HepG2 (cell line): ENCODE measurements around the gene TLCD3B. TPM values are rescaled to one million over a fixed set of nuclear protein-coding genes. Genes with fewer than 3 reads are reported as not detected.
A peak's percentile ranks its signal among the peaks of the same experiment; 100 is the strongest.

ENCODE experiments used
- ATF3 ChIP-seq: sonication (generic); formaldehyde crosslinking; IDR thresholded peaks from 2 replicates; pipeline ENCODE4 v1.4.0; 2020; ENCODE audit warnings: missing genetic modification reagents
- HNRNPH1 ChIP-seq: fragments of 200-400 bp; formaldehyde crosslinking; optimal IDR thresholded peaks from 2 replicates; pipeline ENCODE3; 2017; ENCODE audit warnings: mild to moderate bottlenecking, low read depth, low read length
- IKZF4 ChIP-seq: sonication (generic); formaldehyde crosslinking; IDR thresholded peaks from 2 replicates; pipeline ENCODE4 v1.5.1; 2020; ENCODE audit warnings: borderline replicate concordance, mild to moderate bottlenecking, low read depth, missing genetic modification reagents; ENCODE audit errors: not compliant biosample characterization
- MEIS2 ChIP-seq: sonication (generic); formaldehyde crosslinking; IDR thresholded peaks from 2 replicates; pipeline ENCODE4 v1.9.0; 2021; ENCODE audit warnings: mild to moderate bottlenecking, missing genetic modification reagents
- NR2F1 ChIP-seq, 2 experiments: fragments of 450-650 bp in 1 of 2; formaldehyde crosslinking in 1 of 2; IDR thresholded peaks; 2 replicates each; pipeline versions ENCODE4 v1.5.0 to v1.6.1; 2016 to 2020; ENCODE audit warnings: mild to moderate bottlenecking in 1 of 2, missing compliant biosample characterization in 1 of 2, missing genetic modification reagents in 1 of 2, moderate library complexity in 1 of 2
- PATZ1 ChIP-seq: sonication (generic); formaldehyde crosslinking; IDR thresholded peaks from 2 replicates; pipeline ENCODE4 v1.4.0; 2020; ENCODE audit warnings: missing genetic modification reagents
- PITX1 ChIP-seq: sonication (generic); formaldehyde crosslinking; IDR thresholded peaks from 2 replicates; pipeline ENCODE4 v1.5.1; 2020; ENCODE audit warnings: mild to moderate bottlenecking, missing genetic modification reagents
- RNF219 ChIP-seq: sonication (generic); formaldehyde crosslinking; IDR thresholded peaks from 2 replicates; pipeline ENCODE4 v1.5.0; 2020; ENCODE audit warnings: mild to moderate bottlenecking, missing genetic modification reagents
- TEF ChIP-seq: sonication (generic); formaldehyde crosslinking; IDR thresholded peaks from 2 replicates; pipeline ENCODE4 v1.5.0; 2020; ENCODE audit warnings: missing genetic modification reagents
- TFE3 ChIP-seq: IDR thresholded peaks from 2 replicates; pipeline ENCODE4 v1.6.1; 2016
- U2AF2 ChIP-seq: fragments of 200-400 bp; formaldehyde crosslinking; IDR thresholded peaks from 2 replicates; pipeline ENCODE4 v1.6.1; 2017; ENCODE audit warnings: low read depth, mild to moderate bottlenecking, low read length
- UBTF ChIP-seq: sonication (generic); formaldehyde crosslinking; IDR thresholded peaks from 2 replicates; pipeline ENCODE4 v1.4.0; 2020; ENCODE audit warnings: mild to moderate bottlenecking, missing genetic modification reagents
- ZFAT ChIP-seq: sonication (generic); formaldehyde crosslinking; conservative IDR thresholded peaks from 2 replicates; pipeline ENCODE4 v1.8.1; 2023; ENCODE audit warnings: missing genetic modification reagents, inconsistent platforms
- ZFX ChIP-seq: sonication (generic); formaldehyde crosslinking; IDR thresholded peaks from 2 replicates; pipeline ENCODE4 v1.4.0; 2020; ENCODE audit warnings: mild to moderate bottlenecking, low read depth, missing genetic modification reagents, moderate library complexity
- ZNF235 ChIP-seq: sonication (generic); formaldehyde crosslinking; IDR thresholded peaks from 2 replicates; pipeline ENCODE4 v1.8.1; 2023; ENCODE audit warnings: mild to moderate bottlenecking, missing genetic modification reagents, borderline replicate concordance
- ZNF484 ChIP-seq: sonication (generic); formaldehyde crosslinking; IDR thresholded peaks from 2 replicates; pipeline ENCODE4 v1.5.1; 2020; ENCODE audit warnings: mild to moderate bottlenecking, low read depth, missing genetic modification reagents, borderline replicate concordance
- ZNF709 ChIP-seq: sonication (generic); formaldehyde crosslinking; IDR thresholded peaks from 2 replicates; pipeline ENCODE4 v1.5.0; 2020; ENCODE audit warnings: mild to moderate bottlenecking, missing genetic modification reagents
- ZNF776 ChIP-seq: sonication (generic); formaldehyde crosslinking; IDR thresholded peaks from 2 replicates; pipeline ENCODE4 v1.4.0; 2020; ENCODE audit warnings: mild to moderate bottlenecking, missing genetic modification reagents
- ZSCAN25 ChIP-seq: sonication (generic); formaldehyde crosslinking; IDR thresholded peaks from 2 replicates; pipeline ENCODE4 v1.8.0; 2022; ENCODE audit warnings: mild to moderate bottlenecking, missing genetic modification reagents
- polyA plus RNA-seq, 8 experiments: library from polyadenylated mRNA; depleted of rRNA in 3 of 8; stranded (reverse) in 7 of 8; unstranded in 1 of 8; fragments of >200 nt; fragmentation: Illumina TruSeq in 4 of 8; extraction: Trizol in 4 of 8; gene quantifications; 2 replicates each; pipeline versions ENCODE4 v1.2.1 to v1.2.3, GENCODE V29; 2011 to 2016; ENCODE audit warnings: low read depth in 4 of 8, missing spikeins in 1 of 8, mixed read lengths in 1 of 8; ENCODE audit not compliant: insufficient read depth in 1 of 8
- total RNA-seq, 5 experiments: library from RNA; depleted of rRNA; stranded (reverse); fragments of >200 nt; fragmentation: Illumina TruSeq; extraction: Trizol; gene quantifications; 2 replicates each; pipeline ENCODE4 v1.2.3, GENCODE V29; 2016; ENCODE audit warnings: low read depth in 1 of 5

Gene TLCD3B
- total and polyA plus RNA-seq, 2 of the 13 experiments (the other 11 are each of a cell fraction or from before 2014, with no cell fraction given): not detected

- TF ChIP-seq PATZ1 (CRISPR knock-in tag) (peak; percentile 87), ZNF776 (CRISPR knock-in tag) (peak; percentile 81), ZSCAN25 (peak; percentile 97), HNRNPH1 (peak; percentile 75), ZNF709 (CRISPR knock-in tag) (peak; percentile 85), ZFX (CRISPR knock-in tag) (peak; percentile 88), UBTF (CRISPR knock-in tag) (peak; percentile 85), ZNF484 (CRISPR knock-in tag) (0 out of 2 replicates have a peak, but pooled peaks have one; percentile 16), NR2F1 (CRISPR knock-in tag; IDR thresholded peaks at IDR 0.05) (no peak), ZNF235 (CRISPR knock-in tag) (no peak), IKZF4 (CRISPR knock-in tag) (peak; percentile 85), TFE3 (CRISPR knock-in tag) (peak; percentile 21; the same call in 1 of the 2 replicates), U2AF2 (no peak), ZFAT (CRISPR knock-in tag) (no peak), RNF219 (CRISPR knock-in tag) (no peak; the same call in 1 of the 2 replicates), ATF3 (no peak), MEIS2 (CRISPR knock-in tag) (peak; percentile 41; the same call in 1 of the 2 replicates), PITX1 (CRISPR knock-in tag) (peak; percentile 44), TEF (no peak)
Observed at GRCh38 chr16:30063893-30064728, 33.0 kb upstream of the TLCD3B start (continued).
